Nephron (organoid): ENCODE measurements around the gene ATP4A.

ENCODE experiments used
- H3K27ac Mint-ChIP-seq, 3 experiments: 2 replicates each; pipeline ENCODE4 v1.8.0; 2020; ENCODE audit warnings: mixed read lengths in 3 of 3, mild to moderate bottlenecking in 2 of 3, moderate library complexity in 1 of 3
- H3K27me3 Mint-ChIP-seq: 2 replicates; pipeline ENCODE4 v1.8.0; 2021; ENCODE audit warnings: low read depth, mild to moderate bottlenecking, moderate library complexity, mixed read lengths
- H3K36me3 Mint-ChIP-seq: 2 replicates; pipeline ENCODE4 v1.8.0; 2020; ENCODE audit warnings: low read depth, mixed read lengths
- H3K4me1 Mint-ChIP-seq: 2 replicates; pipeline ENCODE4 v1.8.0; 2020; ENCODE audit warnings: mixed read lengths
- H3K4me3 Mint-ChIP-seq, 3 experiments: 2 replicates each; pipeline ENCODE4 v1.8.0; 2020; ENCODE audit warnings: mild to moderate bottlenecking in 3 of 3, mixed read lengths in 3 of 3, moderate library complexity in 2 of 3
- H3K9me3 Mint-ChIP-seq: 2 replicates; pipeline ENCODE4 v1.8.0; 2020; ENCODE audit warnings: mixed read lengths
- CTCF ChIP-seq, 3 experiments: fragments of 200-600 bp; sonication (generic); IDR thresholded peaks; one replicate each; pipeline ENCODE4 v1.5.0; 2021; ENCODE audit warnings: antibody characterized with exemption in 3 of 3; ENCODE audit not compliant: unreplicated experiment in 3 of 3

ATP4A gene

GRCh38 chr19:35563207-35563829 lies at the start of gene ATP4A:
Gene ATP4A, minus strand, starts transcription at chr19:35563658. Its CDS starts 29 bp downstream, at chr19:35563629.
- H3K27me3 Mint-ChIP-seq, result peaks cover 54% of the 10 kb centered on the region
- H3K36me3 Mint-ChIP-seq, result no peaks in the 10 kb centered on the region
- no peak within 1 kb of the TSS for H3K4me3 Mint-ChIP-seq
- no peaks in the 10 kb centered on the region for H3K4me1 Mint-ChIP-seq
- no peak within 1 kb of the TSS for H3K27ac Mint-ChIP-seq
- TF ChIP-seq CTCF (IDR thresholded peaks at IDR 0.05; ENCODE audit: unreplicated experiment in 3 of 3), result no peak
- no peaks in the 10 kb centered on the region for H3K9me3 Mint-ChIP-seq

- peak within 1 kb of the TSS; percentile 94 to 97 (median 95) for H3K4me3 Mint-ChIP-seq
- H3K27me3 Mint-ChIP-seq, result peaks cover 9% of the 10 kb centered on the region
These were observed 49.3 kb upstream of the ATP4A start, which contains the start of gene HAUS5 for GRCh38 chr19:35612559-35613321. Gene HAUS5, plus strand, starts transcription at chr19:35612735. Its CDS starts 60 bp downstream, at chr19:35612795.

GRCh38 chr19:35612224-35612558 lies 48.7 kb upstream of the ATP4A start:
- peaks cover 9% of the 10 kb centered on the region for H3K27me3 Mint-ChIP-seq
- H3K36me3 Mint-ChIP-seq, result peaks cover 5% of the 10 kb centered on the region
- H3K4me1 Mint-ChIP-seq, result peaks cover 5% of the 10 kb centered on the region
- peaks cover 9% of the 10 kb centered on the region for H3K9me3 Mint-ChIP-seq
- peak overlapping the region in 1 of 3 experiments; percentile 77 for H3K27ac Mint-ChIP-seq
- peak overlapping the region; percentile 94 to 97 (median 95) for H3K4me3 Mint-ChIP-seq
- TF ChIP-seq CTCF (IDR thresholded peaks at IDR 0.05; ENCODE audit: unreplicated experiment in 3 of 3), result no peak

More at GRCh38 chr19:35612559-35613321, 49.3 kb upstream of the ATP4A start, which contains the start of gene HAUS5:
- Mint-ChIP-seq H3K9me3 (peaks cover 7% of the 10 kb centered on the region), H3K27ac (peak within 1 kb of the TSS in 2 of 3 experiments; percentile 60 to 77), H3K4me1 (peaks cover 5% of the 10 kb centered on the region), H3K36me3 (peaks cover 5% of the 10 kb centered on the region)
- no peak for TF ChIP-seq CTCF (IDR thresholded peaks at IDR 0.05; ENCODE audit: unreplicated experiment in 3 of 3)

GRCh38 chr19:35609851-35610353 lies 46.4 kb upstream of the ATP4A start:
- peaks cover 9% of the 10 kb centered on the region for H3K27me3 Mint-ChIP-seq
- no peak overlapping the region for H3K27ac Mint-ChIP-seq
- TF ChIP-seq CTCF (IDR thresholded peaks at IDR 0.05; ENCODE audit: unreplicated experiment in 3 of 3), result no peak
- H3K9me3 Mint-ChIP-seq, result peaks cover 9% of the 10 kb centered on the region
- H3K36me3 Mint-ChIP-seq, result no peaks in the 10 kb centered on the region
- peaks cover 5% of the 10 kb centered on the region for H3K4me1 Mint-ChIP-seq
- H3K4me3 Mint-ChIP-seq, result no peak overlapping the region

GRCh38 chr19:35608251-35608650 lies 44.8 kb upstream of the ATP4A start:
- no peak overlapping the region for H3K4me3 Mint-ChIP-seq
- H3K9me3 Mint-ChIP-seq, result peaks cover 9% of the 10 kb centered on the region
- peaks cover 5% of the 10 kb centered on the region for H3K4me1 Mint-ChIP-seq
- no peak for TF ChIP-seq CTCF (IDR thresholded peaks at IDR 0.05; ENCODE audit: unreplicated experiment in 3 of 3)
- H3K36me3 Mint-ChIP-seq, result no peaks in the 10 kb centered on the region
- peaks cover 9% of the 10 kb centered on the region for H3K27me3 Mint-ChIP-seq
- H3K27ac Mint-ChIP-seq, result no peak overlapping the region
